T1000 (cell line): ENCODE measurements around the gene NIBAN1.
A peak's percentile ranks its signal among the peaks of the same experiment; 100 is the strongest.
"Not testable (repeated sequence)": the region's sequence is repeated elsewhere in the genome, so short reads cannot be mapped to it uniquely, and the experiment has no call there.

Experiments used
- DNase-seq: peaks from one replicate; lab custom pipeline; 2025; ENCODE audit warnings: mixed read lengths; lab: John Stamatoyannopoulos, UW

Gene NIBAN1, protein sequence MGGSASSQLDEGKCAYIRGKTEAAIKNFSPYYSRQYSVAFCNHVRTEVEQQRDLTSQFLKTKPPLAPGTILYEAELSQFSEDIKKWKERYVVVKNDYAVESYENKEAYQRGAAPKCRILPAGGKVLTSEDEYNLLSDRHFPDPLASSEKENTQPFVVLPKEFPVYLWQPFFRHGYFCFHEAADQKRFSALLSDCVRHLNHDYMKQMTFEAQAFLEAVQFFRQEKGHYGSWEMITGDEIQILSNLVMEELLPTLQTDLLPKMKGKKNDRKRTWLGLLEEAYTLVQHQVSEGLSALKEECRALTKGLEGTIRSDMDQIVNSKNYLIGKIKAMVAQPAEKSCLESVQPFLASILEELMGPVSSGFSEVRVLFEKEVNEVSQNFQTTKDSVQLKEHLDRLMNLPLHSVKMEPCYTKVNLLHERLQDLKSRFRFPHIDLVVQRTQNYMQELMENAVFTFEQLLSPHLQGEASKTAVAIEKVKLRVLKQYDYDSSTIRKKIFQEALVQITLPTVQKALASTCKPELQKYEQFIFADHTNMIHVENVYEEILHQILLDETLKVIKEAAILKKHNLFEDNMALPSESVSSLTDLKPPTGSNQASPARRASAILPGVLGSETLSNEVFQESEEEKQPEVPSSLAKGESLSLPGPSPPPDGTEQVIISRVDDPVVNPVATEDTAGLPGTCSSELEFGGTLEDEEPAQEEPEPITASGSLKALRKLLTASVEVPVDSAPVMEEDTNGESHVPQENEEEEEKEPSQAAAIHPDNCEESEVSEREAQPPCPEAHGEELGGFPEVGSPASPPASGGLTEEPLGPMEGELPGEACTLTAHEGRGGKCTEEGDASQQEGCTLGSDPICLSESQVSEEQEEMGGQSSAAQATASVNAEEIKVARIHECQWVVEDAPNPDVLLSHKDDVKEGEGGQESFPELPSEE

DNA sequence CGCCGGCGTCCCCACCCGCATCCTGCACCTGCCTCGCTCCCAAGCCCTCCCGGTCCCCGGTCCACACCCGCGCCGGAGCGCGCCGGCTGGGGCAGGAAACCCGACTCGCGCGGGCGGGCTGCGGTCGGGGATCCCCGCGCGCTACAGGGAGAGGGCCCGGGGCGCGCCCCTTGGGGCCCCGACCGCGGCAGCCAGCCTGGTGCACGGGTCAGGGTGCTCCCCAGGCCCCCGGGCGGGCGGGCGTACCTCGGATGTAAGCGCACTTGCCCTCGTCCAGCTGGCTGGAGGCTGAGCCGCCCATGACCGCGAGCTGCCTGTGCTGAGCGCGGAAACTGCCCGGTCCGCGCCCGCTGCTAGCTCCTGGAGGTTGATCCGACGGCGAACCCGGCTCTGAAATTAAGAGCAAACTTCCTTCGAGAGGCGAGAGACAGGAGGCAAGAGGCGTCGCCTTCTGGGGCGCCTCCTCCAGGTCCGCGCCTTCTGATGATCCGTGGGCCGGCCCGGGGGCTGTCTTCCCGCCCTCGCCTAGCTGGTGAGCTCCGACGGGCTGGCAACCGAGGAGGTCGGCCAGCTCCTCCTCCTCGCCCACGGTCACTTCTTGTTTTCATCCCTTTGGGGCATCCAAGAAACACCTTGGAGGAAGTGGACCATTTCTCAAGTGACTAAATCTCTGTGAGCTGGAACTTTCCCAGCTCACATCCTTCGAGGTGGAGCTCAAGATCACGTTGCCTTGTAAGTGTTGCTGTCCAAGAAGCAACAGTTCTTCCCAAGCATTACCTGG lies at the start of gene NIBAN1:
TSS of gene NIBAN1 (minus strand) at position 453 of the 781 bp plus-strand sequence. CDS start at position 301, 152 bp downstream.
- peak; percentile 25 for DNase-seq

DNA sequence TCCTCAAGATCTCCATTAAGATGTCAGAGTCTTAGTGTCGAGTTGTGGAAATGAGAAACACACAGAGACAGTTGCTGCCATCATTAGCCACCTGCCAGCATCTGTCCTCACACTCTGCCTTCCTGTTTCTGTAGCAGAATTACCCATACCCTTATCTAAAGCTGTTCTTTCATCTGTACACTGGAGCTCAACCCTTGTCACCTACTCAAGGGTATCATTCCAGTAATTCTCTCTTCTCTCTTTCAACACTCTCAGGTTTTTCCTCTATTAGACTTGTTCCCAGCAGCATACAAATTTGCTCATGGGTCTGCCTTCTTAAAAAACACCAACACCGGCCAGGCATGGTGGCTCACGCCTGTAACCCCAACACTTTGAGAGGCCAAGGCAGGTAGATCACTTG lies 43.7 kb upstream of the NIBAN1 start:
- no peak for DNase-seq

DNA sequence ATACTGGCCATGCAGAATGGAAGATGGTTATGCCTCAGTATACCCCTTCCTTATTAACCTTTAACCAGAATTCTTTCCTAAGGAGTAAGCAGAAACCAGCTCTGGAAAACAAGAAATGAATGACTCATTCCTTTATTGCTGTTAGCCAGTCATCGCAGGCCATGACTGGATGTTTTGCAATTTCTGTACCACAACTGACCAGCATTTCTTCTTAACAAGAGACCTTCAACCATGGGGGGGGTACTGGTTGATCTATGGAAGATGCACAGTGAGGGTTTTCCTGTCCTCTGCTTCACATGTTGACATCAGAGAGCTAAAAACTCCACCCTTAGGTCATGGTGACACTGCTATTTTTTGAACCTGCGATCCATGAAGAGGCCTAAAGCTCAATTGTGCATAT lies 43.0 kb upstream of the NIBAN1 start:
- peak; percentile 32 for DNase-seq

DNA sequence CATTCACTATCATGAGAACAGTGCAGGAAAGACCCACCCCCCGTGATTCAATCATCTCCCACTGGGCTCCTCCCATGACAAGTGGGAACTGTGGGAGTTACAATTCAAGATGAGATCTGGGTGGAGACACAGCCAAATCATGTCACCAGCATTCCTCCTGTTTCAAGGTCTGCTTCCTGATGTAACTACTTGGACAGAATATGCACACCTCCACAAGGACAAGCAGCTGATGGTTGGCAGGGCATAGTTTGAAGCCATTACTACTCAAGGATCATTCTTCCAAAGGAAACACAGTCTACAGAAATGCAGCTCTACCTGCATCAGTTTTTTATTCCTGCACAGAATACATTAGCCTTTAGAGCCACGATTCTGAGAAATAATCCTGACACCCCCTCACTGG lies 42.6 kb upstream of the NIBAN1 start:
- peak; percentile 29 for DNase-seq

DNA sequence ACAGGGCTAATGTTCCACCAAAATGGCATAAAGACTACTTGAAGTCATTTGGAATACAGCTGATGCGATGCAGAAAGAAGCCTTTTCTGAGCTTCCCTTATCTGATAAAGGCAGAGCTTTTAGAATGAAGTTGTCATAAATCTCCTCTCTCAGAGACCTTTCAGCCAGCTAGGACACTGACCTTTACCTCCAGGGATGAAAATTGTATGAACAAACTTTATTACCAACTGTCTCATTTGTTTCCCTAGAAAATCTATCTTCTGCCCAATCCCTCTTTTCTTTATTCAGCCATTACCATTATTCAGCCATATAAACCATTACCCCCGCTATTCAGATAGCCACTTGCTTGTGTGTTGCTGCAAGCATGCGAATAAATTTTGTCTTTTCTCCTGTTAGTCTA lies 41.3 kb upstream of the NIBAN1 start:
- no peak for DNase-seq

DNA sequence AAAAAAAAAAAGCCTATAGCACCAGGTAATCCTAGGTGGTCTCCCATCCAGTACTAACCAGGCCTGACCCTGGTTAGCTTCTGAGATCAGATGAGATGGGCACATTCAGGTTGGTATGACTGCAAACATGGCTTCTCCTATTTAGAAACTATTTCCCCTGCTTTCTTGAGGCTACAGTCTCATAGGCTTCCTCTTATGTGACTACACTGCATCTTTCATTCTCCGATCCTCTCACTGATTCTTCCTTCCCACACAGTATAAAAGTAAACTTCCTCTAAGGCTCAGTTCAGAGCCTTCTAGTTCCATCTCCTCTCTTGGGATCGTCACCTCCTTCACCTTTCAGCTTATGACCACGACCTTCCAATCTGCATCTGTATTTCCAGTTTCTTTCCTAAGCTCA lies 40.6 kb upstream of the NIBAN1 start:
- no peak for DNase-seq

DNA sequence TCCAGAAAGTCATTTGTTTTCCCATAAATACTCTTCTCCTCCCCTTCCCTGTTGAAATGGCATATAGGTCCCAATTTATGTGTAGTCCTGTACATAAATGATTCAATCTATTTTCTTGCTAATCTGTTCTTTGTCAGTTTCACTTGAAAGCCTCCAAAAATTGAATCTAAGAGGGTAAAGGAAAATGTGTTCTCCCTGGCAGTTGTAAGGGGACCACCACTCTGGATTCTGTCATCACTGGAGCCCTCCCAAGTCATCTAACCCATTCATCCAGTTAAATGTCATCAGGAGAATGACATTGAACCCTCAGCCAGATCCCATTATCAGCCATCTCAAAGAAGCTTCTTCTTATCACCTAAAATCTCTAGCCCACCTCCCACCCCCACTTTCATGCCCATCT lies 36.1 kb upstream of the NIBAN1 start:
- no peak for DNase-seq

DNA sequence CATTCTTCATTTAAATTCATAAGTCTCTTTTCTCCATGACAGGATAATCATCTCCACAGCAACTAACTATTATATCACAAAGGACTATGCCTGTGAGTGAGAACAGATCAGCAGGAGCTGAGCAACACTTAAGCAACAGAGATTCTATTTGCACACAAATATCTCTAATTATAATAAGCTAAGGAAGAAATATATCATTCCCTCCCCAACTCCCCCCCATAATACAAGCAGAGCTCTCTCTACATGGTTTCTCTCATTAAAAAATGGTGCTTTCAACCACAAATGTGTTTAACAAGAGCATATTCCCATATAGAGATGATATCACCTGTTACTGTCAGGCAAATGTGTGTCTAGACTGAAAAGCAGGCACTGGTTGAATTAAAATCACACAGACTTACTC lies 34.5 kb upstream of the NIBAN1 start:
- no peak for DNase-seq

DNA sequence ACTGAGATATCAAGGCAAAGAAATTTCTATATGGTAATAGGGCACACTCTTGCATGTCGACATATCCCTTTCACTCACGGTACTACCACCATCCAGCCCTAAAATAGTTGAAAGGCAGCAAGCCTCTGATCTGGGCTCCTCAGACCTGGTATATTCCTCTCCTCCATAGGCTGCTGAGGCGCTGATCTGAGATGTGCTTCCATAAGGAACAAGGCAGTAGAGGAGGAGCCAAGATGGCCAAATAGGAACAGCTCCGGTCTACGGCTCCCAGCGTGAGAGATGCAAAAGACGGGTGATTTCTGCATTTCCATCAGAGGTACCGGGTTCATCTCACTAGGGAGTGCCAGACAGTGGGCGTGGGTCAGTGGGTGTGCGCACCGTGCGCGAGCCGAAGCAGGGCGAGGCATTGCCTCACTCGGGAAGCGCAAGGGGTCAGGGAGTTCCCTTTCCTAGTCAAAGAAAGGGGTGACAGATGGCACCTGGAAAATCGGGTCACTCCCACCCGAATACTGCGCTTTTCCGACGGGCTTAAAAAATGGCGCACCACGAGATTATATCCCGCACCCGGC lies 27.1 kb upstream of the NIBAN1 start:
- not testable (repeated sequence) for DNase-seq

DNA sequence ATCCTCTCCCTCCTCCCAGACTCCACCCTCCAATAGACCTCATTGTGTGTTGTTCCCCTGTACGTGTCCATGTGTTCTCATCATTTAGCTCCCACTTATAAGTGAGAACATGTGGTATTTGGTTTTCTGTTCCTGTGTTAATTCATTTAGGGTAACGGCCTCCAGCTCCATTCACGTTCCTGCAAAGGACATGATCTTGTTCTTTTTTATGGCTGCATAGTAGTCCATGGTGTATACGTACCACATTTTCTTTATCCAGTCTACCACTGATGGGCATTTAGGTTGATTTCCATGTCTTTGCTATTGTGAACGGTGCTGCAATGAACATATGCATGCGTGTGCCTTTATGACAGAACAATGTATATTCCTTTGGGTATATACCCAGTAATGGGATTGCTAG lies 25.7 kb upstream of the NIBAN1 start:
- DNase-seq = not testable (repeated sequence)

DNA sequence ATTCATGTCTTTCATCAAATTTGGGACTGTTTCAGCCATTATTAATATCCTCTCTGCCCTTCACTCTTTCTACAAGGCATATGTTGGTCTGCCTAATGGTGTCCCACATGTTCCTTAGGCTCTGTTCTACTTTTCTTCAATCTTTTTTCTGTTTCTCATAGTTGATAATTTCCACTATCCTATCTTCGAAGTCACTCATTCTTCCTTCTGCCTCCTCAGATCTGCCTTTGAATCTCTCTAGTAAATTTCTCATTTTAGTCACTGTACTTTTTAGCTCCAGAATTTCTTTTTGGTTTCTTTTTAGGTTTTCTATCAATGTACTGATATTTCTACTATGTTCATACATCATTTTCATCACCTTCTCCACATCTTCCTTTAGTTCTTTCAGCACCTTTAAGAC lies 20.0 kb upstream of the NIBAN1 start:
- no peak for DNase-seq

DNA sequence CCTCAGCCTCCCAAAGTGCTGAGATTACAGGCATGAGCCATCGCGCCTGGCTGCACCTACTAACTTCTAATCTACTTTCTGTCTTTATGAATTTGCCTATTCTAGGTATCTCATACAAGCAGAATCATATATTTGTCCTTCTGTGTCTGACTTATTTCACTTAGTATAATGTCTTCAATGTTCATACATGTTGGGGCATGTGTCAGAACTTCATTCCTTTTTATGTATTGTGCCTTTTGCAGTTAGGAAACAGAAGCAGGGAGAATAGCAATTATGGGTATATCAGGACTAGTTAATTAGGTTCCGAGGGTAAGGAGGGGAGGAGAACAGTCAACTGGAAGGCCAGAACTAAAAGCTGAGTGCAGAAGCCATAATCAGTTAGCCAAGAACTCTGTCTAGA lies 18.0 kb upstream of the NIBAN1 start:
- DNase-seq = no peak

DNA sequence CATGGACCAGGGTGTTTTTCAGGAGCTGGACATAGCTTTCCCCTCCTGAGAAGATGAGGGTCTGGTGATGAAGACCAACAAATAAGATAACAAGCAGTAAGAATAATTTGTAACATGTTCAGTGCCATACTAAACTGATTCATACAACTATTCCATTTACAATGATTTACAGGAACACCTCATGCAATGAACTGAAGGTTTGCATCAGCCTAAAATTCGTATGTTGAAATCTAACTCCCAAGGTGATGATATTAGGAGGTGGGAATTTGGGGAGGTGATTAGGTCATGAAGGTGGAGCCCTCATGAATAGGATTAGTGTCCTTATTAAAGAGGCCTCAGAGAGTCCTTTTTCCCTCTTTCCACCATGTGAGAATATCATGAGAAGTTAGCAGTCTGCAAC lies 15.9 kb upstream of the NIBAN1 start:
- no peak for DNase-seq

DNA sequence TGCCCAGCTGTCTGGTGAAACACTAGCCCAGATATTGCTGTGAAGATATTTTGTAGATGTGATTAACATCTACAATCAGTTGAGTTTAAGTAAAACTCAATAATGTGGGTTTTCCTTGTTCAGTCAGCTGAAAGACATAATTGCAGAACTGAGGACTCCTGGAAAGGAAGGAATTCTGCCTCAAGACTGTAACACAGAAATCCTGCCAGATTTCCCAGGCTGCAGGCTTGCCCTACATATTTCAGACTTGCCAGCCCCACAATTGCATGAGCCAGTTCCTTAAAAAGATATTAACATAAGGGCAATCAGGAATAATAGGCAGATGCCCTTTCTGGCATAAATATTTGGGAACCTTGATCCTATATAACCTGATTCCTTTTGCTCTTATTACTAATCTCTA lies 14.2 kb upstream of the NIBAN1 start:
- no peak for DNase-seq

DNA sequence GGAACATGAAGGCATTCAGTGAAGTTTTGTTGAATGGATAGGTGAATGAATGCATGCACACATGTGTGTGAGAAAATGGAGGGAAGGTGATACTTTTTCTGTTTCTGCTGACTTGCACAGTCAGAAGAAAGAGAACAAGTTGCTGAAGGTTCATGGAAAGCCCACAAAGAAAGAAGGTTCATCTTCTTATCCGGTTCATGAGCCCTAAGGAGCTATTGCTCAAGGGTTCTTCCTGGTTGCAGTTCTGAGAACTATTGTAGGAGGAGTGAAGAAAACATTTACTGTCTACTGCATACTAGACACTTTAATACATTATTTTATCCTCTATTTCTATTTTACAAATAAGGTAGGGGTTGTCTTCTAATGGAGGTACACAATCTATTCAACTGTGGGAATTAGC lies 13.4 kb upstream of the NIBAN1 start:
- no peak for DNase-seq

DNA sequence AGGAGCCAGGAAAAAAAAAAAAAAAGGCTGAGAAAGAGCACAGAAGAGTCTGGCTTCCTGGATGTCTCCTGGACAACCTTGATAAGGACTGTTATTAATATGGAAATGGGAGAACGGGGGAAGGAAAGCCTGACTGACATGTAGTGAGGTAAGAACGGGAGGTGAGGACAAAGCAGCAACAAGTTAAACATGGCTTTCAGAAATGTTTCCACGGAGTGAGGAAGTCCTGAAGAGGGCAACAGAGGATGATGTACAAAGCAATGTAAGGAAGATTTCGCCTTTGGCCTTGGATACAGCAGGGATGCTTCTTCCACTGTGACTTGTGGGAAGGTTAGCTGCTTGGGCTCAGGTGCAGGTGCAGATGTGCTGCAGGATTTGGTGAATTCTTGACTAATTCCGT lies 11.9 kb upstream of the NIBAN1 start:
- no peak for DNase-seq

DNA sequence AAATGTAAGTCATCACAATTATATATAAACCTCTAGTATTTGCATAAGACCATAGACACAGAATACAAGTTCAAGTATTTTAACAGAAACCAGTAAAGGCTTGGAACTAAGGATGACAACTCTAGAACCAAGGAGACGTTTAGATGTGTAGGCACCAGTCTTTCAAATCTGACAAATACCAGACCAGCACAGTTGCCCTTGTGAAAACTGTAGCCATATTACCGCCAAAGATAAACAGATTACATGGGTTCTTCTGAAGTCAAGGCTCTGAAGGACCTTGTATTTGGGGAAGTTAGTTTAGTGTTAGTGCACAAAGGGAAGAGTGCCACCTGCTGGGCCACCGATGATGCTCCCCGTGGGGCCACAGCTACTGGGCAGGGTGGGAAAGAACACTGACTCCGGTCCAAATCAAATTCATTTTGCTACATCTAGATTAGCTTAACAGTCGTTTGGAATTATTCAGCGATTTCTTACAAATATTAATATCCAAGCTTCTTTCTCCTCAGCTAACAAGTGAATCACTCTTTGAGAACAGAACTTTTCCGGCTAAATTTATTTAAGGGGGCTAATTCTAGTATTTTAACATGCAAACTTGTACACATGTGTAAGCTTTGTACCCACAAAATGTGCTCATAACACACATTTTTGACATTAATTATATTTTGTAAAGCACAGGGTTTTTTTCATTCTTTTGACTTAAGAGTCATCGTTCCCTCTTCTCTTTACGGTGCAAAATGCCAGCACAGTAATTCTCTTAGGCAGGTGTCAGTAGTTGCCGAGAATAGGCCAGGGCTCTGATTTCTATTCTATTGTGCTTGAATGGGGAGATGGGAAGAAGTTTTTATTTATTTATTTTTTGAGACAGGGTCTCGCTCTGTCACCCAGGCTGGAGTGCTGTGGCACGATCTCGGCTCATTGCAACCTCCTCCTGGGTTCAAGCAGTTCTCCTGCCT lies 8.0 kb upstream of the NIBAN1 start:
- peak; percentile 61 for DNase-seq

DNA sequence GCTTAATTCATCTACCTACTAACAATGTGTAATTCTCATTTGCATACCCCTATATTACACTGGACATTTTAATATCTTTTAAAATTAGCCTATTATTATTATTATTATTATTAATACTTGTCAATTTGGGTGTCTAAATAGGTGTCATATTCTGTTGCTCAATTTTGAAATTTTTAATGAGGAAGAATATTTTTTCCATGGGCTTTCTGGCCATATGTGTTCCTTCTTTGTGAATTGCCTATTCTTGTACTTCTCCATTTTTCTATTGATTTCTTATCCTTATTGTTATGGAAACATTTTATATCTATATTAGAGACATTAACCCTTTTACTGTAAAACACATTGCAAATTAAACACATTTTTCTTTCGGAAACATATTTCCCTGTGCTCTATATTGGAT lies 6.4 kb upstream of the NIBAN1 start:
- no peak for DNase-seq

DNA sequence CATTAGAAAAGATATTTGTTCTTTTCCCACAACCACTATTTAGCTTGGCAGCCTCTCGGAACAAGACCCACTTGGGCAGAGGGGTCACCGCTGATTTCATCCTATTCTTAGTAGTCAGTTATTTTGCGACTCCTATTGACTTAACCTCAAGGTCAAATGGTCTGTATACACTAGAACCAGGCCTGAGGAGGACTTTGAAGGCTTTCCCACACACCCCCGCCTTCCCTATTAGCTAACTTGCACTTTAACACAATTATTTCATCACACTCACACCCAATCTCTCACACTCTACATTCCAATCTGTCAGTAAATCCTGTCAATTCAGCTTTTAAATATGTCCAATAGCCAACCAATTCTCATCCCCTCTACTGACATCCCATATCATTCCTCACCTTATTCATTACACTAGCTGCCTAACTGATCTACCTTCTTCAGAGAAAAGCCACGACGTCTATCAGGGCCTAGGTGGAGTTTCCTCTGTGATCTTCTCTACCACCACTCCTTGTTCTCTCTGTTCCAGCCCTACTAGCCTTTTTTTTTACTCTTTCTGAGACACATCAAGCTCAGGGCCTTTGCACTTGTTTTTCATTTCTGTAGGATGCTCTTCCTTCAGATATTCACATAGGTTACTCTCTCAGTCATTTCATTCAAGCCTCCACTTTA lies 1.0 kb upstream of the NIBAN1 start:
- no peak for DNase-seq

DNA sequence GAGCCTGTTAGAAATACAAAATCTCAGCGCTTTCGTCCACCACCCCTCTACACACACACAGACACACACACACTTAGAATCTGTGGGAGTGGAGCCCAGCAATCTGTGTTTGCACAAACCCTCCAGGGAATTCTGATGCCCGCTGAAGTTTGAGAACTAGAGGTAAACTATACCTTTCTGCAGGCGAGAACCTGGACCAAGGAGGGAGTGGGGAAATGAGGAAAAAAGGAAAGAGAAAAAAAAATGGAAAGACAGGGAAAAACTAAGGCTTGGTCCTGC lies 468 bp upstream of the NIBAN1 start:
- DNase-seq = no peak
